ENCODE results near the gene WDR55. TPM values are rescaled to one million over a fixed set of nuclear protein-coding genes. Genes with fewer than 3 reads are reported as not detected.

The WDR55 gene
- total and polyA plus RNA-seq, 2 experiments from 2014 or later: 9.6 to 18.0 TPM

GRCh38 chr5:140634103-140634502, 30.6 kb upstream of the WDR55 start:
- Histone ChIP-seq H3F3A (replicated peaks; ENCODE audit: low read depth) (no peaks in the 10 kb centered on the region), H3K36me3 (ENCODE audit: insufficient read depth) (no peaks in the 10 kb centered on the region), H3K4me2 (no peak overlapping the region), H3K4me1 (ENCODE audit: insufficient read depth) (peaks cover 10% of the 10 kb centered on the region), H4K20me1 (replicated peaks; ENCODE audit: insufficient read depth) (no peaks in the 10 kb centered on the region), H3K79me2 (replicated peaks; ENCODE audit: insufficient read depth) (no peaks in the 10 kb centered on the region), H3K4me3 (no peak overlapping the region), H3K9me2 (ENCODE audit: insufficient read depth) (0 out of 2 replicates have a peak, but pooled peaks cover 3% of the 10 kb centered on the region), H2AFZ (no peak overlapping the region), H3K27me3 (ENCODE audit: insufficient read depth) (peaks cover 39% of the 10 kb centered on the region), H3K27ac (ENCODE audit: low read depth) (no peak overlapping the region)
- Mint-ChIP-seq H3K27me3 (ENCODE audit: insufficient read depth, low read depth, poor library complexity) (peaks cover 24% of the 10 kb centered on the region), H3K36me3 (ENCODE audit: low read depth) (0 out of 3 replicates have a peak, but pooled peaks cover 3% of the 10 kb centered on the region), H3K4me3 (no peak overlapping the region), H3K9me3 (peaks cover 26% of the 10 kb centered on the region), H3K4me1 (peaks cover 9% of the 10 kb centered on the region), H3K27ac (no peak overlapping the region)
- TF ChIP-seq EZH2phosphoT487 (IDR thresholded peaks at IDR 0.05; ENCODE audit: unreplicated experiment) (no peak), CREB1 (CRISPR knock-in tag; IDR thresholded peaks at IDR 0.05; ENCODE audit: low read depth) (no peak), REST (IDR thresholded peaks at IDR 0.05; ENCODE audit: unreplicated experiment) (no peak), ETS1 (IDR thresholded peaks at IDR 0.05) (no peak), ZNF331 (CRISPR knock-in tag; IDR thresholded peaks at IDR 0.05; ENCODE audit: low read depth) (no peak), JUNB (IDR thresholded peaks at IDR 0.05; ENCODE audit: unreplicated experiment) (no peak)
- DNase-seq (ENCODE audit: low spot score) (no peak), ATAC-seq (no peak)

- Mint-ChIP-seq H3K4me1 (peaks cover 11% of the 10 kb centered on the region), H3K27ac (no peak overlapping the region), H3K27me3 (ENCODE audit: insufficient read depth, low read depth, poor library complexity) (peaks cover 24% of the 10 kb centered on the region), H3K36me3 (ENCODE audit: low read depth) (0 out of 3 replicates have a peak, but pooled peaks cover 3% of the 10 kb centered on the region), H3K9me3 (peaks cover 17% of the 10 kb centered on the region), H3K4me3 (no peak overlapping the region)
- H3F3A ChIP-seq (replicated peaks; ENCODE audit: low read depth): no peaks in the 10 kb centered on the region
- no peak overlapping the region for H3K27ac ChIP-seq (ENCODE audit: low read depth)
- H3K9me2 ChIP-seq (ENCODE audit: insufficient read depth): 0 out of 2 replicates have a peak, but pooled peaks cover 3% of the 10 kb centered on the region
- H4K20me1 ChIP-seq (replicated peaks; ENCODE audit: insufficient read depth): no peaks in the 10 kb centered on the region
- peaks cover 37% of the 10 kb centered on the region for H3K27me3 ChIP-seq (ENCODE audit: insufficient read depth)
- H3K79me2 ChIP-seq (replicated peaks; ENCODE audit: insufficient read depth): peaks cover 7% of the 10 kb centered on the region
- H2AFZ ChIP-seq: no peak overlapping the region
- H3K36me3 ChIP-seq (ENCODE audit: insufficient read depth): no peaks in the 10 kb centered on the region
- no peak overlapping the region for H3K4me3 ChIP-seq
- ATAC-seq: no peak
- DNase-seq (ENCODE audit: low spot score): no peak
- H3K4me2 ChIP-seq: no peak overlapping the region
- peaks cover 13% of the 10 kb centered on the region for H3K4me1 ChIP-seq (ENCODE audit: insufficient read depth)
- TF ChIP-seq STAT1 (IDR thresholded peaks at IDR 0.05; ENCODE audit: unreplicated experiment) (no peak), ZNF331 (CRISPR knock-in tag; IDR thresholded peaks at IDR 0.05; ENCODE audit: low read depth) (no peak), POLR2AphosphoS5 (IDR thresholded peaks at IDR 0.05; ENCODE audit: low read depth) (no peak), ZNF114 (CRISPR knock-in tag; IDR thresholded peaks at IDR 0.05) (no peak), CTCF (conservative IDR thresholded peaks at IDR 0.05; ENCODE audit: low read depth in 2 of 2) (no peak), ETS1 (IDR thresholded peaks at IDR 0.05) (no peak), NANOG (IDR thresholded peaks at IDR 0.05; ENCODE audit: borderline replicate concordance) (no peak), EZH2 (IDR thresholded peaks at IDR 0.05; ENCODE audit: low read depth, unreplicated experiment) (no peak), JUNB (IDR thresholded peaks at IDR 0.05; ENCODE audit: unreplicated experiment) (no peak), EZH2phosphoT487 (IDR thresholded peaks at IDR 0.05; ENCODE audit: unreplicated experiment) (no peak)
These were observed 29.1 kb upstream of the WDR55 start for GRCh38 chr5:140635291-140636257.
